HEK293T (cell line): ENCODE data around the gene SEPTIN12.

Source experiments
- CTCF ChIA-PET: fragments of 350-600 bp; formaldehyde crosslinking; extraction: SDS; loops from one replicate; lab custom pipeline; 2021; ENCODE audit warnings: antibody characterized with exemption, inconsistent platforms; lab: Yijun Ruan, JAX
- POLR2A ChIA-PET: fragments of 350-600 bp; formaldehyde crosslinking; extraction: SDS; loops from one replicate; lab custom pipeline; 2020; ENCODE audit warnings: antibody characterized with exemption, inconsistent platforms; lab: Yijun Ruan, JAX
- DNase-seq: peaks from one replicate; pipeline ENCODE4 v3.0.0; 2012; ENCODE audit warnings: mixed read lengths; ENCODE audit errors: extremely low spot score
- ARNT ChIP-seq: fragments of 450-650 bp; IDR thresholded peaks from 2 replicates; pipeline ENCODE4 v1.6.1; 2017; ENCODE audit warnings: mild to moderate bottlenecking
- BHLHE40 ChIP-seq: fragments of 450-650 bp; IDR thresholded peaks from 2 replicates; pipeline ENCODE4 v1.6.1; 2016; ENCODE audit warnings: mild to moderate bottlenecking, moderate library complexity, borderline replicate concordance
- CTBP1 ChIP-seq: fragments of 450-650 bp; IDR thresholded peaks from 2 replicates; pipeline ENCODE4 v1.6.1; 2016; ENCODE audit warnings: borderline replicate concordance
- ELF4 ChIP-seq: fragments of 450-650 bp; IDR thresholded peaks from 2 replicates; pipeline ENCODE4 v1.6.1; 2017; ENCODE audit warnings: antibody characterized with exemption
- FOXA1 ChIP-seq: fragments of 450-650 bp; IDR thresholded peaks from 2 replicates; pipeline ENCODE4 v1.6.1; 2016; ENCODE audit warnings: mild to moderate bottlenecking
- FOXK2 ChIP-seq: fragments of 450-650 bp; IDR thresholded peaks from 2 replicates; pipeline ENCODE4 v1.6.1; 2016; ENCODE audit warnings: mild to moderate bottlenecking
- FOXM1 ChIP-seq: fragments of 450-650 bp; IDR thresholded peaks from 2 replicates; pipeline ENCODE4 v1.6.1; 2017; ENCODE audit warnings: mild to moderate bottlenecking, borderline replicate concordance
- HDGF ChIP-seq: fragments of 450-650 bp; IDR thresholded peaks from 2 replicates; pipeline ENCODE4 v1.6.1; 2017; ENCODE audit warnings: antibody characterized with exemption, borderline replicate concordance
- L3MBTL2 ChIP-seq: fragments of 450-650 bp; conservative IDR thresholded peaks from 2 replicates; pipeline ENCODE4 v1.6.1; 2016; ENCODE audit warnings: mild to moderate bottlenecking
- LEF1 ChIP-seq: fragments of 450-650 bp; IDR thresholded peaks from 2 replicates; pipeline ENCODE4 v1.6.1; 2017; ENCODE audit warnings: mild to moderate bottlenecking, borderline replicate concordance
- NFRKB ChIP-seq: fragments of 450-650 bp; IDR thresholded peaks from 2 replicates; pipeline ENCODE4 v1.6.1; 2016; ENCODE audit warnings: mild to moderate bottlenecking, moderate library complexity
- PKNOX1 ChIP-seq: fragments of 450-650 bp; IDR thresholded peaks from 2 replicates; pipeline ENCODE4 v1.6.1; 2016
- SP1 ChIP-seq: fragments of 450-650 bp; IDR thresholded peaks from 2 replicates; pipeline ENCODE4 v1.6.1; 2017
- SUZ12 ChIP-seq: fragments of 450-650 bp; IDR thresholded peaks from 2 replicates; pipeline ENCODE4 v1.6.1; 2016; ENCODE audit warnings: mild to moderate bottlenecking
- TARDBP ChIP-seq: fragments of 450-650 bp; IDR thresholded peaks from 2 replicates; pipeline ENCODE4 v1.6.1; 2016
- ZNF384 ChIP-seq: fragments of 450-650 bp; IDR thresholded peaks from 2 replicates; pipeline ENCODE4 v1.6.1; 2016

Gene SEPTIN12

DNA sequence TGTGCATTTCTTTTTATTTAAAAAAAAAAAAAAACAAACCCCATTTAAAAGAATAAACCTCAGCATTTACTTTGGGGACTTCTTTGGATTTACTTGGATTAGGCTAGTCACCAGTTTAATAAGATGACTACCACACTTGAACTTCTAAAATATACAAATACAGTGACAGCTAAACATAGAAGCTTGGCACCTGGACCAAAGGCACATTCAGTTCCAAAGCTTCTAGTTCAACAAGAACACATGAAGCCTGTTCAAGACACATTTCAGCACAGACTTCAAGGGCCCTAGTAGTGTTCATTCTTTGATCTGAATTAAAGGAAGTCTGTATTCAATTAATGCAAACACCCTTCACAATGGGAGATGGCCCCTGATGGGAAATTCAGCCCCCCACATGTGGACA is 25.9 kb upstream of the SEPTIN12 start:
- no peak for DNase-seq
- TF ChIP-seq SUZ12: no peak
- TF ChIP-seq SP1: no peak
- TF ChIP-seq HDGF: no peak
- no peak for TF ChIP-seq FOXA1
- no peak for TF ChIP-seq FOXM1
- TF ChIP-seq ELF4: no peak
- no peak for TF ChIP-seq TARDBP
- no peak for TF ChIP-seq ARNT
- TF ChIP-seq BHLHE40: no peak
- no peak for TF ChIP-seq CTBP1
- TF ChIP-seq L3MBTL2: no peak
- TF ChIP-seq NFRKB: no peak
- TF ChIP-seq FOXK2: no peak
- no peak for TF ChIP-seq LEF1
- TF ChIP-seq ZNF384: no peak
- no peak for TF ChIP-seq PKNOX1
- ChIA-PET POLR2A (no interaction called here), CTCF (interaction anchor here (0.7 kb wide), 1 partner anchor 211 kb away, joined by 3 read pairs; no protein-coding TSS in a partner anchor)

DNA sequence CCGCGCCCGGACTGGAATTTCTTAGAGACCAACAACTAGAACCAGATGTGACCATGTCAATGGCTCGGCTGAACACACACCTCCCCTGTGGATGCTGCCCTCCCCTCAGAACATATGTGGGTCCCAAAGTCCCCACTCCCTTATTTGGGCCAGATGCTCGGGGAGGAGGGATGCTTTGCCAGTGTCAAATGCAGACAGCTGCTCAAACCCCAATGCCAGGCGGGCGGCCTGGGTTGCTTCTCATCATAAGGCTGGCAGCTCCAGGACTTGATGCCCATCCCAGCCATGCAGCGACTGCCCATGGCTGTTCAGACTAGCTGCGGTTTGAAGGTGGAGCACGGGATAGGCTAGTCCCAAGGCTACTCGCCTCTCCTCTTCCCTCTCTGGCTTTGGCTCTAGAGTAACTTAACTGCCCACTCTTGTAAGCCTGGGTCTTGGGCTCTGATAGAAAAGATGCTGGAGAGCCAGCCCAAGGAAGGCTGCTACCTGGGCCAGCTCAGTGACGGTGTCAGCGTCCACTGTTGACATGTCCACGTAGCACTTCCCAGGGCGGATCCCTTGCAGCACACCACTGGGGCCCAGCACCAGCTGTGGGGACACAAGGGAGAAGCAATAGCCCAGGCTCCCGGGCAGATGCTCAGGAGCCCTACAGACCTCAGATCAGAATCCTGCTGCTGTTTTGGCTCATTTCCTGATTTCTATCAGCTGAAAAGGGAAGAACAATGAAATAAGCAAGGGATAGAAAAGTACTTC is 25.3 kb upstream of the SEPTIN12 start:
- ChIA-PET POLR2A (no interaction called here), CTCF (interaction anchor here (0.7 kb wide), 1 partner anchor 211 kb away, joined by 3 read pairs; no protein-coding TSS in a partner anchor)
- no peak for TF ChIP-seq BHLHE40
- no peak for TF ChIP-seq LEF1
- no peak for TF ChIP-seq L3MBTL2
- no peak for TF ChIP-seq ELF4
- TF ChIP-seq HDGF: no peak
- TF ChIP-seq TARDBP: no peak
- no peak for TF ChIP-seq ZNF384
- no peak for TF ChIP-seq FOXK2
- DNase-seq: no peak

DNA sequence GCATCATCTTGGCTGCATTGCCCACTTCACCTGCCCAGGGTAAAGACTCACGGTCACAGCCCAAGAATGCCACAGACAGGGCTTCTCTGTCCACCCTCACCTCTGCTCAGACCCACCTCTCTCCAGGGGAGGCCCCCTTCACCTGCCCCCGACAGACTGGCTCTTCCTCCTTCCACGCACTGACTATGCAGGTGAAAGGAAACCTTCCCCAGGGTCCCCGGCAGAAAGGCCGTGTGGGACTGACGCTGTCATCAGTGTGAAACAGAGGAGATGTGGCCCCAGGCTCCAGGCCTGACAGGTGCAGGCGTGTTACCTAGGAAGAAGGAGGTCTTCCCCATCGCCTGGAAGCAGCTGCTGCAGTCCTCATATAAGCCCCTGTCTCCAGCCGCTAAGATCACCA is 23.6 kb upstream of the SEPTIN12 start:
- CTCF ChIA-PET: interaction anchor here (0.8 kb wide), 1 partner anchor 23 kb away, joined by 3 read pairs; no protein-coding TSS in a partner anchor
- TF ChIP-seq FOXM1 (no peak), L3MBTL2 (no peak), ARNT (no peak), LEF1 (no peak), ELF4 (no peak), BHLHE40 (no peak), FOXA1 (no peak), SUZ12 (no peak), ZNF384 (no peak), HDGF (no peak), PKNOX1 (no peak), TARDBP (no peak), FOXK2 (no peak), NFRKB (no peak), CTBP1 (no peak), SP1 (no peak)
- no peak for DNase-seq
- POLR2A ChIA-PET: no interaction called here

- no peak for DNase-seq
- ChIA-PET POLR2A (no interaction called here), CTCF (no interaction called here)
- TF ChIP-seq ZNF384 (no peak), FOXA1 (no peak), HDGF (no peak), SP1 (no peak), SUZ12 (no peak), FOXM1 (no peak), LEF1 (no peak), PKNOX1 (no peak), ARNT (no peak), TARDBP (no peak), ELF4 (no peak)
Observed at GRCh38 chr16:4811242-4811641, 23.1 kb upstream of the SEPTIN12 start.

GRCh38 chr16:4806280-4806679 is 18.1 kb upstream of the SEPTIN12 start:
- ChIA-PET CTCF (no interaction called here), POLR2A (no interaction called here)
- no peak for DNase-seq
- no peak for TF ChIP-seq HDGF
- no peak for TF ChIP-seq LEF1
- no peak for TF ChIP-seq ELF4
- no peak for TF ChIP-seq BHLHE40
- no peak for TF ChIP-seq FOXM1
- TF ChIP-seq L3MBTL2: no peak
- TF ChIP-seq NFRKB: no peak
- no peak for TF ChIP-seq FOXA1
- no peak for TF ChIP-seq ARNT
- no peak for TF ChIP-seq FOXK2

GRCh38 chr16:4805231-4805630 is 17.1 kb upstream of the SEPTIN12 start:
- ChIA-PET POLR2A (no interaction called here), CTCF (no interaction called here)
- no peak for DNase-seq
- TF ChIP-seq BHLHE40 (no peak), ZNF384 (no peak), FOXA1 (no peak), LEF1 (no peak), SUZ12 (no peak)
